Measurements from ENCODE around the gene UNK. TPM values are rescaled to one million over a fixed set of nuclear protein-coding genes. Genes with fewer than 3 reads are reported as not detected.

UNK gene
- polyA plus RNA-seq, 2 of the 4 experiments (the other 2 are of a cell fraction): 27.0 to 34.5 TPM

GRCh38 chr17:75774991-75775668 lies 9.5 kb upstream of the UNK start:
- ATAC-seq (peak; percentile 1 to 5), DNase-seq (ENCODE audit: low read depth in 1 of 2, low spot score in 1 of 2) (no peak), FAIRE-seq (no peak)
- WGBS (ENCODE audit: missing lambda C conversion rate): 90% methylated on average over 6 of the region's 6 CpGs
- no peaks in the 10 kb centered on the region for H3K9me3 ChIP-seq
- TF ChIP-seq BHLHE40 (IDR thresholded peaks at IDR 0.05; ENCODE audit: low read depth, low read length) (no peak), MAX (IDR thresholded peaks at IDR 0.05) (no peak), CBX8 (IDR thresholded peaks at IDR 0.05) (no peak), JUN (IDR thresholded peaks at IDR 0.05) (no peak), PHF8 (IDR thresholded peaks at IDR 0.05; ENCODE audit: borderline replicate concordance, low read depth) (no peak), HOXA7 (CRISPR knock-in tag; IDR thresholded peaks at IDR 0.05) (peak; percentile 95; the same call in 1 of the 2 replicates), TP53 (CRISPR knock-in tag; IDR thresholded peaks at IDR 0.05) (peak; percentile 44; the same call in 1 of the 2 replicates), ZNF302 (CRISPR knock-in tag; IDR thresholded peaks at IDR 0.05) (no peak), HOXB13 (CRISPR knock-in tag; IDR thresholded peaks at IDR 0.05; ENCODE audit: low read depth) (no peak), HDAC2 (IDR thresholded peaks at IDR 0.05) (no peak), TFCP2L1 (CRISPR knock-in tag; IDR thresholded peaks at IDR 0.05) (peak; percentile 82; the same call in 1 of the 2 replicates), POLR2AphosphoS2 (conservative IDR thresholded peaks at IDR 0.05; ENCODE audit: low read length) (peak; percentile 92), SMC3 (IDR thresholded peaks at IDR 0.05) (no peak), EP300 (IDR thresholded peaks at IDR 0.05) (no peak)
- TF ChIP-seq, protein P1, sequence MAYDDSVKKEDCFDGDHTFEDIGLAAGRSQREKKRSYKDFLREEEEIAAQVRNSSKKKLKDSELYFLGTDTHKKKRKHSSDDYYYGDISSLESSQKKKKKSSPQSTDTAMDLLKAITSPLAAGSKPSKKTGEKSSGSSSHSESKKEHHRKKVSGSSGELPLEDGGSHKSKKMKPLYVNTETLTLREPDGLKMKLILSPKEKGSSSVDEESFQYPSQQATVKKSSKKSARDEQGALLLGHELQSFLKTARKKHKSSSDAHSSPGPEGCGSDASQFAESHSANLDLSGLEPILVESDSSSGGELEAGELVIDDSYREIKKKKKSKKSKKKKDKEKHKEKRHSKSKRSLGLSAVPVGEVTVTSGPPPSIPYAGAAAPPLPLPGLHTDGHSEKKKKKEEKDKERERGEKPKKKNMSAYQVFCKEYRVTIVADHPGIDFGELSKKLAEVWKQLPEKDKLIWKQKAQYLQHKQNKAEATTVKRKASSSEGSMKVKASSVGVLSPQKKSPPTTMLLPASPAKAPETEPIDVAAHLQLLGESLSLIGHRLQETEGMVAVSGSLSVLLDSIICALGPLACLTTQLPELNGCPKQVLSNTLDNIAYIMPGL (CRISPR knock-in tag; IDR thresholded peaks at IDR 0.05; ENCODE audit: borderline replicate concordance): no peak
- TF ChIP-seq, protein P2, sequence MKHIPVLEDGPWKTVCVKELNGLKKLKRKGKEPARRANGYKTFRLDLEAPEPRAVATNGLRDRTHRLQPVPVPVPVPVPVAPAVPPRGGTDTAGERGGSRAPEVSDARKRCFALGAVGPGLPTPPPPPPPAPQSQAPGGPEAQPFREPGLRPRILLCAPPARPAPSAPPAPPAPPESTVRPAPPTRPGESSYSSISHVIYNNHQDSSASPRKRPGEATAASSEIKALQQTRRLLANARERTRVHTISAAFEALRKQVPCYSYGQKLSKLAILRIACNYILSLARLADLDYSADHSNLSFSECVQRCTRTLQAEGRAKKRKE (CRISPR knock-in tag; IDR thresholded peaks at IDR 0.05; ENCODE audit: low read depth): no peak; the same call in 1 of the 2 replicates
- TF ChIP-seq, protein P3, sequence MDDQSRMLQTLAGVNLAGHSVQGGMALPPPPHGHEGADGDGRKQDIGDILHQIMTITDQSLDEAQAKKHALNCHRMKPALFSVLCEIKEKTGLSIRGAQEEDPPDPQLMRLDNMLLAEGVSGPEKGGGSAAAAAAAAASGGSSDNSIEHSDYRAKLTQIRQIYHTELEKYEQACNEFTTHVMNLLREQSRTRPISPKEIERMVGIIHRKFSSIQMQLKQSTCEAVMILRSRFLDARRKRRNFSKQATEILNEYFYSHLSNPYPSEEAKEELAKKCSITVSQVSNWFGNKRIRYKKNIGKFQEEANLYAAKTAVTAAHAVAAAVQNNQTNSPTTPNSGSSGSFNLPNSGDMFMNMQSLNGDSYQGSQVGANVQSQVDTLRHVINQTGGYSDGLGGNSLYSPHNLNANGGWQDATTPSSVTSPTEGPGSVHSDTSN (IDR thresholded peaks at IDR 0.05): no peak
- H3K4me1 ChIP-seq: peaks cover 15% of the 10 kb centered on the region
- ChIA-PET CTCF (interaction anchor here (0.6 to 9.7 kb wide), 12 partner anchors 9 to 233 kb away, joined by 3 to 131 read pairs (median 6); partner anchors contain the start of genes GALK1, TRIM47 and UNK), POLR2A (interaction anchor here (0.8 to 4.2 kb wide), 8 partner anchors 9 to 154 kb away, joined by 3 to 40 read pairs (median 4); partner anchors contain the start of genes GALK1, TRIM65 and UNK)
- H3K27ac ChIP-seq: no peak overlapping the region
- H3K4me3 ChIP-seq: no peak overlapping the region
- no peak overlapping the region for H3K4me2 ChIP-seq

DNA sequence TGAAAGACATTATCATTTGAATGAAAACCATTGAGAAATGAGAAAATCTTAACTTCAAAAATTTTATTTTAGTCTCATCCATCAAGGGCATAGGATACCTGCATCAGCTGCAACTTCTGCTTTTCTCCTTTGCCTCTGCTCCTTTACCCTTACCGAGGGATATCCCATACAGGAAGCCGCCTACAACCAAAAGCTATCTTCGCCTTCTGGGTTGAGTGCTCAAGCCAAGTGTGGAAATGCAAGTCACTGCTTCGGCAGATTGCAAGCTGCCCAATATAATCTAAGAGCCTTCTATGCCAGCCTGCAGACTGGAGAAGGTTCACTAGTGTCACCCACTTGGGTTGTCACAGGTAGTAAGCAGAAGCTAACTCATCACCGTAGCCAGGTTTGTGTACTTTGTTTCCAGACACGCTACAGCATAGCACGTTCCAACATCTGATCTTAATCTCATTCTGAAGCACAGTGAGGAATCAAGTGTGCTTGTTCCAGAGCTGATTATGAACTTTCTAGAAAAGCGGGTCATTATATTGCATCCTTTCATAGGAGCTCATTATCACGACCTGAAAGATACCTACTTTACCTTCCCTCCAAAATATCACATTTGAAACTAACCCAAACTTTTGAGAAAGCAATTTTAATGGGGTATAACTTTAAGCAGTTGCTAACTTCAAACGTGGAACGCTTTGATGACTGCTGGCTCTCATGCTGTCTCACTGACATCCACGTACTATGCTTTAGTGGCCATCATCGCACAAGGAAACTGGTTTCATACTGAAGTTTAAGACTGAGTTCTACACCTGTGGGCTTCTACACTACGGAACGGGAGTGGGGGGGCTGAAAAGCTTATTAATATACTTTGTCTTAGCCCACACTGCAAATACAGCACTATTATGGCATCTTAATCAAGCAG lies 8.0 kb upstream of the UNK start:
- Histone ChIP-seq H3K4me1 (peaks cover 27% of the 10 kb centered on the region), H3K27ac (no peak overlapping the region), H3K4me2 (peak overlapping the region; percentile 79), H3K9me3 (no peaks in the 10 kb centered on the region), H3K4me3 (peak overlapping the region; percentile 69; the same call in 1 of the 3 replicates)
- ChIA-PET CTCF (interaction anchor here (0.6 to 9.7 kb wide), 17 partner anchors 8 to 215 kb away, joined by 3 to 131 read pairs (median 4); partner anchors contain the start of genes GALK1, SMIM5 and WBP2), POLR2A (interaction anchor here (0.7 to 4.2 kb wide), 10 partner anchors 7 to 120 kb away, joined by 3 to 40 read pairs (median 4); partner anchors contain the start of genes GALK1, TRIM47, TRIM65 and UNK)
- FAIRE-seq: no peak
- no peak for ATAC-seq
- no peak for DNase-seq (ENCODE audit: low read depth in 1 of 2, low spot score in 1 of 2)
- 84% methylated on average over 15 of the region's 15 CpGs for WGBS (ENCODE audit: missing lambda C conversion rate)
- no peak for TF ChIP-seq KDM5A (IDR thresholded peaks at IDR 0.05)
- TF ChIP-seq FOSL2 (IDR thresholded peaks at IDR 0.05): no peak
- TF ChIP-seq FOSL2 (CRISPR knock-in tag; IDR thresholded peaks at IDR 0.05): no peak; the same call in 1 of the 2 replicates
- TF ChIP-seq POLR2AphosphoS2 (conservative IDR thresholded peaks at IDR 0.05; ENCODE audit: low read length): 0 out of 2 replicates have a peak, but pooled peaks have one; percentile 11
- no peak for TF ChIP-seq PHF8 (IDR thresholded peaks at IDR 0.05; ENCODE audit: borderline replicate concordance, low read depth)
- TF ChIP-seq JUNB (IDR thresholded peaks at IDR 0.05): no peak
- TF ChIP-seq NFE2L2 (conservative IDR thresholded peaks at IDR 0.05; ENCODE audit: low read length): 0 out of 2 replicates have a peak, but pooled peaks have one; percentile 27
- TF ChIP-seq RAD21 (conservative IDR thresholded peaks at IDR 0.05 in 1 of 2, IDR thresholded peaks at IDR 0.05 in 1 of 2): no peak
- no peak for TF ChIP-seq MAFK (IDR thresholded peaks at IDR 0.05; ENCODE audit: partially characterized antibody)
- peak; percentile 89 for TF ChIP-seq TFCP2L1 (CRISPR knock-in tag; IDR thresholded peaks at IDR 0.05)
- TF ChIP-seq CEBPB (IDR thresholded peaks at IDR 0.05): no peak
- no peak for TF ChIP-seq HDAC2 (IDR thresholded peaks at IDR 0.05)
- peak; percentile 58 to 81 for TF ChIP-seq JUN (IDR thresholded peaks at IDR 0.05)
- no peak for TF ChIP-seq RFX5 (IDR thresholded peaks at IDR 0.05)
- no peak for TF ChIP-seq MYC (IDR thresholded peaks at IDR 0.05; ENCODE audit: borderline replicate concordance, low read length)
- no peak for TF ChIP-seq RCOR1 (IDR thresholded peaks at IDR 0.05; ENCODE audit: low read depth, low read length)
- no peak for TF ChIP-seq NR3C1 (IDR thresholded peaks at IDR 0.05)
- no peak for TF ChIP-seq ZSCAN20 (CRISPR knock-in tag; IDR thresholded peaks at IDR 0.05)
- no peak for TF ChIP-seq EHMT2 (IDR thresholded peaks at IDR 0.05; ENCODE audit: low read depth)
- TF ChIP-seq GATA3 (IDR thresholded peaks at IDR 0.05; ENCODE audit: borderline replicate concordance): no peak
- no peak for TF ChIP-seq MAX (IDR thresholded peaks at IDR 0.05)
- TF ChIP-seq HOXA7 (CRISPR knock-in tag; IDR thresholded peaks at IDR 0.05): peak; percentile 82
